SK-N-SH treated with all-trans-retinoic acid at 6 μM for 48 hours (cell line): Measurements from ENCODE around the gene C1QTNF9.

Experiments
- ATAC-seq: fragments of 200-7000 bp; cut with Tn5 transposase; 3 replicates; pipeline ENCODE4 v1.9.1; 2020; ENCODE audit warnings: mild to moderate bottlenecking, moderate library complexity
- ARNTL ChIP-seq: fragments of 450-650 bp; formaldehyde crosslinking; IDR thresholded peaks from 2 replicates; pipeline ENCODE4 v1.5.0; 2020; ENCODE audit warnings: low read depth, mild to moderate bottlenecking, moderate library complexity, borderline replicate concordance
- BACH2 ChIP-seq: fragments of 250-450 bp; sonication (Bioruptor Pico); IDR thresholded peaks from 2 replicates; pipeline ENCODE4 v1.9.0; 2021; ENCODE audit warnings: mild to moderate bottlenecking, borderline replicate concordance
- CREB5 ChIP-seq: fragments of 250-450 bp; sonication (Bioruptor Pico); IDR thresholded peaks from 2 replicates; pipeline ENCODE4 v1.5.1; 2020; ENCODE audit warnings: low read depth, mild to moderate bottlenecking, moderate library complexity
- CSRNP3 ChIP-seq: fragments of 250-450 bp; sonication (Bioruptor Pico); IDR thresholded peaks from 2 replicates; pipeline ENCODE4 v1.5.1; 2021; ENCODE audit warnings: mild to moderate bottlenecking, moderate library complexity
- ESRRG ChIP-seq: fragments of 250-450 bp; sonication (Bioruptor Pico); IDR thresholded peaks from 2 replicates; pipeline ENCODE4 v1.6.1; 2021; ENCODE audit warnings: mild to moderate bottlenecking
- OSR1 ChIP-seq: fragments of 250-450 bp; sonication (Bioruptor Pico); IDR thresholded peaks from 2 replicates; pipeline ENCODE4 v1.8.0; 2022; ENCODE audit warnings: moderate library complexity, mild to moderate bottlenecking, inconsistent platforms
- PATZ1 ChIP-seq: fragments of 250-450 bp; sonication (Bioruptor Pico); IDR thresholded peaks from 2 replicates; pipeline ENCODE4 v1.8.0; 2020; ENCODE audit warnings: mild to moderate bottlenecking, moderate library complexity, borderline replicate concordance
- POU6F1 ChIP-seq: fragments of 250-450 bp; sonication (Bioruptor Pico); IDR thresholded peaks from 2 replicates; pipeline ENCODE4 v1.8.0; 2021; ENCODE audit warnings: low read depth, mild to moderate bottlenecking, moderate library complexity, borderline replicate concordance
- PPARA ChIP-seq: fragments of 250-450 bp; sonication (Bioruptor Pico); IDR thresholded peaks from 2 replicates; pipeline ENCODE4 v1.5.0; 2020; ENCODE audit warnings: mild to moderate bottlenecking, borderline replicate concordance
- RARB ChIP-seq: fragments of 250-450 bp; sonication (Bioruptor Pico); IDR thresholded peaks from 2 replicates; pipeline ENCODE4 v1.8.0; 2021; ENCODE audit warnings: mild to moderate bottlenecking, moderate library complexity
- SNAI2 ChIP-seq: fragments of 250-450 bp; sonication (Bioruptor Pico); IDR thresholded peaks from 2 replicates; pipeline ENCODE4 v1.5.0; 2020; ENCODE audit warnings: mild to moderate bottlenecking, moderate library complexity
- TCF4 ChIP-seq: fragments of 250-450 bp; sonication (Bioruptor Pico); IDR thresholded peaks from 2 replicates; pipeline ENCODE4 v1.8.0; 2021; ENCODE audit warnings: mild to moderate bottlenecking, moderate library complexity, borderline replicate concordance
- TOX ChIP-seq: fragments of 250-450 bp; sonication (Bioruptor Pico); IDR thresholded peaks from 2 replicates; pipeline ENCODE4 v1.8.0; 2021; ENCODE audit warnings: mild to moderate bottlenecking, moderate library complexity, borderline replicate concordance
- TSHZ2 ChIP-seq: fragments of 250-450 bp; sonication (Bioruptor Pico); IDR thresholded peaks from 2 replicates; pipeline ENCODE4 v1.5.0; 2020; ENCODE audit warnings: mild to moderate bottlenecking, moderate library complexity
- ZC3H10 ChIP-seq: fragments of 250-450 bp; sonication (Bioruptor Pico); IDR thresholded peaks from 2 replicates; pipeline ENCODE4 v1.5.1; 2021; ENCODE audit warnings: mild to moderate bottlenecking, moderate library complexity
- ZFP3 ChIP-seq: fragments of 250-450 bp; sonication (Bioruptor Pico); IDR thresholded peaks from 2 replicates; pipeline ENCODE4 v1.5.0; 2020; ENCODE audit warnings: mild to moderate bottlenecking, moderate library complexity
- ZNF70 ChIP-seq: fragments of 450-650 bp; formaldehyde crosslinking; IDR thresholded peaks from 2 replicates; pipeline ENCODE4 v1.5.0; 2020; ENCODE audit warnings: mild to moderate bottlenecking, moderate library complexity
- ZNF8 ChIP-seq: fragments of 450-650 bp; formaldehyde crosslinking; IDR thresholded peaks from 2 replicates; pipeline ENCODE4 v1.5.0; 2020; ENCODE audit warnings: mild to moderate bottlenecking, moderate library complexity

The C1QTNF9 gene

GRCh38 chr13:24281188-24282008 lies 28.0 kb upstream of the C1QTNF9 start:
- ATAC-seq = no peak
- no peak for TF ChIP-seq PPARA
- no peak for TF ChIP-seq PATZ1

GRCh38 chr13:24282256-24282655 lies 27.1 kb upstream of the C1QTNF9 start:
- peak; percentile 76 for ATAC-seq
- TF ChIP-seq CSRNP3 = no peak
- no peak for TF ChIP-seq TOX (CRISPR knock-in tag)
- no peak for TF ChIP-seq ZFP3 (CRISPR knock-in tag)
- TF ChIP-seq ZNF8 (CRISPR knock-in tag) = no peak
- TF ChIP-seq ESRRG (CRISPR knock-in tag) = no peak
- no peak for TF ChIP-seq ARNTL (CRISPR knock-in tag)
- no peak for TF ChIP-seq SNAI2 (CRISPR knock-in tag)
- no peak for TF ChIP-seq BACH2 (CRISPR knock-in tag)
- no peak for TF ChIP-seq TCF4 (CRISPR knock-in tag)
- TF ChIP-seq RARB (CRISPR knock-in tag) = no peak
- no peak for TF ChIP-seq OSR1 (CRISPR knock-in tag)
- no peak for TF ChIP-seq PATZ1
- TF ChIP-seq ZNF70 = no peak
- TF ChIP-seq PPARA = no peak
- TF ChIP-seq POU6F1 (CRISPR knock-in tag) = no peak
- no peak for TF ChIP-seq CREB5
- no peak for TF ChIP-seq TSHZ2 (CRISPR knock-in tag)
- no peak for TF ChIP-seq ZC3H10 (CRISPR knock-in tag)
